OCI-LY3 (cell line): Measurements from ENCODE around the gene COX8C.

Experiments
- CTCF ChIP-seq: fragments of 200-600, 300-600 bp; sonication (generic); IDR thresholded peaks from 2 replicates; pipeline ENCODE4 v1.5.1; 2014; ENCODE audit warnings: antibody characterized with exemption, low read length, low read depth
- EZH2phosphoT487 ChIP-seq: fragments of 200-600 bp; shearing (Covaris generic); IDR thresholded peaks from 2 replicates; pipeline ENCODE4 v1.6.1; 2018; ENCODE audit warnings: antibody characterized with exemption, mixed run types, low read depth

- TF ChIP-seq CTCF (no peak), EZH2phosphoT487 (no peak)
These were observed 48.2 kb downstream of the COX8C start for GRCh38 chr14:93395231-93395630.
